ENCODE results near the gene CLCN3.
"Not testable (repeated sequence)": the region's sequence is repeated elsewhere in the genome, so short reads cannot be mapped to it uniquely, and the experiment has no call there.

The CLCN3 gene

DNA sequence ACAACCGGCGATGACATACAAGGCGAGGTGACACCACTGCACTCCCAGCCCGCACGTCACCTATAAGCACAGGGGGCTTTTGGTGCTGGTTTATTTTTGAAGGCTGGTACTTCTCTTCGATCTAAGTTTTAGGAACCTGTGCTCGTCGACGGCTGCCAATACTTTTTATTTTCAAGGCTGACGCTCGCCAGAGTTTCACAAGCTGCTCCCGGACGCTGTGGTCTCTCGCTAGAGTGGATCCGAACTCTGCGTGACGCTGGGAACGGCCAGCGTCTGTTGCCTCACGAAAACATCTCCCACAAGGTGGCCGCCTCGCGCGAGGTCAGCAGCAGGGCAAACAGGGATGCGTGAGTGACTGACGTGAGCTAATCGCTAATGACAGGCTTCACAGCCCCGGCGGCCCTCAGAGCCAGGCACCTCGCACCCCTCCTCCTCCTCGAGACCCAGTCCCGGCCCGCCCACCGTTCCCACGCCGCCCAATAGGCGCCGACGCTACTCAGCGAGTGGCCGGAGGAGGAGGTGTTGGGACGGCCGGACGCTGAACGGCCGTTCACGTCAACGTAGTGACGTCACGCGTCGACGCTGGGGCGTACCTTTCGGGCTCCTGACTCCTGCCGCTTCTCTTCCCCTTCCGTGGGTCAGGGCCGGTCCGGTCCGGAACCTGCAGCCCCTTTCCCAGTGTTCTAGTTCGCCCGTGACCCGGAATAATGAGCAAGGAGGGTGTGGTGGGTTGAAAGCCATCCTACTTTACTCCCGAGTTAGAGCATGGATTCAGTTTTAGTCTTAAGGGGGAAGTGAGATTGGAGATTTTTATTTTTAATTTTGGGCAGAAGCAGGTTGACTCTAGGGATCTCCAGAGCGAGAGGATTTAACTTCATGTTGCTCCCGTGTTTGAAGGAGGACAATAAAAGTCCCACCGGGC is at the start of gene CLCN3:
CLCN3 (plus strand) TSS at position 621 of the 922 bp plus-strand sequence. CDS start 15,351 bp downstream, outside the sequence.
- H3K27me3 ChIP-seq (ENCODE audit: control insufficient read depth, insufficient read depth, low read length), result no peaks in the 10 kb centered on the region
- peak within 1 kb of the TSS; percentile 99 for H3K4me3 ChIP-seq (ENCODE audit: low read length)
- H3K4me1 ChIP-seq (ENCODE audit: control insufficient read depth, insufficient read depth, low read length), result no peaks in the 10 kb centered on the region
- peak within 1 kb of the TSS; percentile 99 for H3K9ac ChIP-seq (ENCODE audit: low read length)
- no peaks in the 10 kb centered on the region for H3K36me3 ChIP-seq (ENCODE audit: control insufficient read depth, insufficient read depth, low read length)
- no peaks in the 10 kb centered on the region for H3K9me3 ChIP-seq (ENCODE audit: control insufficient read depth, low read length)

DNA sequence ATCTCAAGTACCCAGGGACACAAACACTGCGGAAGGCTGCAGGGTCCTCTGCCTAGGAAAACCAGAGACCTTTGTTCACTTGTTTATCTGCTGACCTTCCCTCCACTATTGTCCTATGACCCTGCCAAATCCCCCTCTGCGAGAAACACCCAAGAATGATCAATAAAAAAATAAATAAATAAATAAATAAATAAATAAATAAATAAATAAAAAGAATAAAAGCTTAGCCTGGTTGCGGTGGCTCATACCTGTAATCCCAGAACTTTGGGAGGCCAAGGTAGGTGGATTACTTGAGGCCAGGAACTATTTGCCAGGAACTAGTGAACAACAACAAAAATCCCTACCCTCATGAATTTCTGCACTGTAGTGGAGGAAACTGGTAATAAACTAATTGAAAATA is 49.4 kb upstream of the CLCN3 start:
- H3K36me3 ChIP-seq (ENCODE audit: control insufficient read depth, insufficient read depth, low read length); H3K4me1 ChIP-seq (ENCODE audit: control insufficient read depth, insufficient read depth, low read length); H3K27me3 ChIP-seq (ENCODE audit: control insufficient read depth, insufficient read depth, low read length); H3K4me3 ChIP-seq (ENCODE audit: low read length); H3K9ac ChIP-seq (ENCODE audit: low read length); H3K9me3 ChIP-seq (ENCODE audit: control insufficient read depth, low read length): not testable (repeated sequence)

DNA sequence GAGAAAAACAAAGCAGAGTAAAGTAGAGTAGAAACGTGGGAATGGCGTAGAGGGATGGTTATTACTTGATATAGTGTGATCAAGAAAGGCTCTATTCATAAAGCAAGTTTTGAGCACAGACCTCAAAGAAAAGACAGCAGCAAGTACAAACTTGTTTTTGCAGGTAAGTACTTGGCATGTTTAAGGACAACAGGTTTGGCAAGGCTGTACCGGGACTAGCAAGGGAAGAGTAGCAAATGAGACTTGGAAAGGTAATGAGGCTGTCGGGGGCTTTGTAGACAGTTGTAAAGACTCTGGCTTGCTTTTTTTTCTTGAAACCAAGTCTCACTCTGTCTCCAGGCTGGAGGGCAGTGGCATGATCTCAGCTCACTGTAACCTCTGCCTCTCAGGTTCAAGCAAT is 48.9 kb upstream of the CLCN3 start:
- Histone ChIP-seq H3K4me3 (ENCODE audit: low read length) (no peak overlapping the region), H3K36me3 (ENCODE audit: control insufficient read depth, insufficient read depth, low read length) (peaks cover 5% of the 10 kb centered on the region), H3K9ac (ENCODE audit: low read length) (no peak overlapping the region), H3K9me3 (ENCODE audit: control insufficient read depth, low read length) (no peaks in the 10 kb centered on the region), H3K4me1 (ENCODE audit: control insufficient read depth, insufficient read depth, low read length) (no peaks in the 10 kb centered on the region), H3K27me3 (ENCODE audit: control insufficient read depth, insufficient read depth, low read length) (no peaks in the 10 kb centered on the region)

DNA sequence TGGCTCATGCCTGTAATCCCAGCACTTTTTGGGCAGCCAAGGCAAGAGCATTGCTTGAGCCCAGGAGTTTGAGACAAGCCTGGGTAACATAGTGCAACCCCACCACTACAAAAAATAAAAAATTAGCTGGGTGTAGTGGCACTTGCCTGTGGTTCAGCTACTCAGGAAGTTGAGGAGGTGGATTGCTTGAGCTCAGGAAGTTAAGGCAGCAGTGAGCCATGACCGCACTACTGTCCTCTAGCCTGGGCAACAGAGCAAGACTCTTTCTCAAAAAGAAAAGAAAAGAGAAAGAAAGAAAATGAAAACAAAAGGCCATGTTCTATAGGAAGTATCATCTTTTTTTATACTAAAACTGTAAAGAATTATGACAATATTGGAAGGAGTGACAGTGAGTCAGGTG is 46.5 kb upstream of the CLCN3 start:
- Histone ChIP-seq H3K9ac (ENCODE audit: low read length) (no peak overlapping the region), H3K27me3 (ENCODE audit: control insufficient read depth, insufficient read depth, low read length) (no peaks in the 10 kb centered on the region), H3K9me3 (ENCODE audit: control insufficient read depth, low read length) (no peaks in the 10 kb centered on the region), H3K4me1 (ENCODE audit: control insufficient read depth, insufficient read depth, low read length) (no peaks in the 10 kb centered on the region), H3K36me3 (ENCODE audit: control insufficient read depth, insufficient read depth, low read length) (peaks cover 5% of the 10 kb centered on the region), H3K4me3 (ENCODE audit: low read length) (no peak overlapping the region)

DNA sequence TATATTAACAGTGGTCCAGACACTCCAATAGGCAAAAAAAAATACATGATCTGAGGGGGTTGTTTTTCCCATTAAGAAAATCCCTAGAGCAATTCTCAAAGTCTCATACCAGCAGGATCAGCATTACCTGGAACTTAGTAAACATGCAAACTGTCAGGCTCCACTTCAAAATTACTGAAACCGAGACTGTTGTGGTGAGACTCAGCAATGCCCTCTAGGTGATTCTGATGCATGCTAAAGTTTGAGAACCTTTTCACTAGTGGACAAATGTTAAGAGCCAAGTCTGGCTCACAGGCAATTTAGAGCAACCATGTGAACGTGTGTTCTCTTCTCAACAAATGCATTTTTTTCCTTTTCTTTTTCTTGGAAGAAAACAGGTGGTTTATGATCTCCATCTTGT is 38.2 kb upstream of the CLCN3 start:
- Histone ChIP-seq H3K4me3 (ENCODE audit: low read length) (no peak overlapping the region), H3K4me1 (ENCODE audit: control insufficient read depth, insufficient read depth, low read length) (no peaks in the 10 kb centered on the region), H3K9ac (ENCODE audit: low read length) (no peak overlapping the region), H3K9me3 (ENCODE audit: control insufficient read depth, low read length) (no peaks in the 10 kb centered on the region), H3K27me3 (ENCODE audit: control insufficient read depth, insufficient read depth, low read length) (no peaks in the 10 kb centered on the region), H3K36me3 (ENCODE audit: control insufficient read depth, insufficient read depth, low read length) (no peaks in the 10 kb centered on the region)

DNA sequence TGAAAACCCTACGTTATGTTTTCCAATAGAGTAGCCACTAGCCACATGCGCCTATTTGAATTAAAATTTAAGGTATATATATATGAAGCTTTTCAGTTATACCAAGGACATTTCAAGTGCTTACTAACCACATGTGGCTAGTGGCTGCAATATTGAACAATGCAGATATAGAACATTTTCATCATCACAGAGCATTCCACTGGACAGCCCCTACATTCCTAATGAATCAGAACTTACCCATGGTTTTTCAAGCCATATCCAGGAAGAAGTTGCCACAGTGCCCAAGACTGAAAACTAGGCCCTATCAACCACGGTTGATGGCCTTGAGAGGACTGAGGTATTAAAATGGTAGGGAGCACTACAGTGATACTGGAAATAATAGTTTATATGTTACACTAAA is 37.7 kb upstream of the CLCN3 start:
- no peak overlapping the region for H3K4me3 ChIP-seq (ENCODE audit: low read length)
- no peaks in the 10 kb centered on the region for H3K4me1 ChIP-seq (ENCODE audit: control insufficient read depth, insufficient read depth, low read length)
- H3K27me3 ChIP-seq (ENCODE audit: control insufficient read depth, insufficient read depth, low read length), result no peaks in the 10 kb centered on the region
- no peaks in the 10 kb centered on the region for H3K36me3 ChIP-seq (ENCODE audit: control insufficient read depth, insufficient read depth, low read length)
- no peaks in the 10 kb centered on the region for H3K9me3 ChIP-seq (ENCODE audit: control insufficient read depth, low read length)
- no peak overlapping the region for H3K9ac ChIP-seq (ENCODE audit: low read length)

DNA sequence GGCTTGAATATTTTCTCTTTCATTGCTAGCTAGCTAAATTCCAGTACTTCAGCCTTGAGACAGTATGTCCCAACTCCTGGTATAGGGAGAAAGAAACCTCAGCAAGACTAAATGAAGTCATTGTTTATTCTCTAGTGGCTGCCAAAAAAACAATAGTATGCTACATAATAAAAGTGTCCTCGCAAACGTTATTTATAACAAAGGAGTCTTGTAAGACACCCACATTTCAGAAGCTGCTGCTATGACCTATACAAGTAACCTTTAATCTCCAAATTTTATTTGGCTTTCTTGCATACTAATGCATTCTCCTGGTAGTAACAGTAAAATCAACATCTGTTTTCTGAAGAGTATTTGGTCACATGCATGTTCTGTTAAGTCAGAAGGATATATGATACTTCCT is 36.8 kb upstream of the CLCN3 start:
- Histone ChIP-seq H3K9me3 (ENCODE audit: control insufficient read depth, low read length) (no peaks in the 10 kb centered on the region), H3K27me3 (ENCODE audit: control insufficient read depth, insufficient read depth, low read length) (no peaks in the 10 kb centered on the region), H3K9ac (ENCODE audit: low read length) (no peak overlapping the region), H3K4me1 (ENCODE audit: control insufficient read depth, insufficient read depth, low read length) (no peaks in the 10 kb centered on the region), H3K36me3 (ENCODE audit: control insufficient read depth, insufficient read depth, low read length) (no peaks in the 10 kb centered on the region), H3K4me3 (ENCODE audit: low read length) (no peak overlapping the region)

DNA sequence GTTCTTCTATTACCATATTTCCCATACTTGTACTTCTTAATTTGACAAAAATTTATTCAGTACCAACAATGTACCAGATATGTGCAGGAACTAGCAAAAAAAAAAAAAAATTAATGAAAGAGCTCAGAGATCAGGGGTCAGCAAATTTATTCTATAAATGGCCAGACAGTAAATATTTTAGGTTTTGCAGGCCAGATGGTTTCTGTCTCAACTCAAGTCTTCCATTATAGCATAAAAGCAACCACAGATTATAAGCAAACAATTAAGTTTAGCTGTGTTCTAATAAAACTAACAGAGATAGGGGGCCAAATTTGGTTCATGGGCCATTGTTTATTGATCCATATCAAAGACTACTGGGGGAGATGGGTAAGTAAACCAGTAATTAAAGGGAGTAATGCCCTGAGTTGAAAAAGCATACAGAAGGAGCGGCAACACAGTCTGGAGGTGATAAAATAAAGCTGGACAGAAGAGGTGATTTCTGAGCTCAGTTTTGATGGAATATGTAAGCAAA is 27.3 kb upstream of the CLCN3 start:
- no peaks in the 10 kb centered on the region for H3K36me3 ChIP-seq (ENCODE audit: control insufficient read depth, insufficient read depth, low read length)
- no peak overlapping the region for H3K4me3 ChIP-seq (ENCODE audit: low read length)
- H3K9me3 ChIP-seq (ENCODE audit: control insufficient read depth, low read length), result no peaks in the 10 kb centered on the region
- no peaks in the 10 kb centered on the region for H3K27me3 ChIP-seq (ENCODE audit: control insufficient read depth, insufficient read depth, low read length)
- H3K4me1 ChIP-seq (ENCODE audit: control insufficient read depth, insufficient read depth, low read length), result no peaks in the 10 kb centered on the region
- H3K9ac ChIP-seq (ENCODE audit: low read length), result no peak overlapping the region

DNA sequence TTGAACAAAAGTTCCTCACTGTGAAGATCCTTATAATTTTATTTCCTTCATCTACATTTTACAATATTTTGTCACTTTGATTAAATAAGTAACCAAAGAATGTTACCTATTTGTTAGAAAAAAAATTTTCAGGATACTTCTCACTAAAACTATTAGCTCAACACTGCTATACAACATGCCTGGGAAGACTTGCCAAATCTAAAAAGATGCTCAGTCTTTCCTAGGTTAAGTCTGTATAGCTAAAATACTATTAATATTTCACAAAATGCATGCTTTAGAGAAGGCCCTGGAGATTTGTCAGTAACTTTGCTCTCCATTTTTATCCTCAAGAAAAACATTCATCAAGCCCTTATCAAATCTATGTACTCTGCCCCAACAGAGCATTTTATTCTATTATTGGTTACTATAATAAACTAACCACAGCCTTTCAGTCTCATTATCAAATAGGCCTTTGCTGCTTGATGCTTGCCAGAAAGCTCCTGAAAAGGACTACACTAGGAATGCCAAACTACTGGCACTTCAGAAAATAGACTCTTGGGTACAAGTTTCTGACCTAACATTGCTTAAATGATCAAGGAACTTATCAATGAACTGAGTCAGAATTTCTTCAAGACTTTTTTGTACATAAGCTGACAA is 25.7 kb upstream of the CLCN3 start:
- Histone ChIP-seq H3K36me3 (ENCODE audit: control insufficient read depth, insufficient read depth, low read length) (no peaks in the 10 kb centered on the region), H3K4me1 (ENCODE audit: control insufficient read depth, insufficient read depth, low read length) (no peaks in the 10 kb centered on the region), H3K4me3 (ENCODE audit: low read length) (no peak overlapping the region), H3K9ac (ENCODE audit: low read length) (no peak overlapping the region), H3K9me3 (ENCODE audit: control insufficient read depth, low read length) (no peaks in the 10 kb centered on the region), H3K27me3 (ENCODE audit: control insufficient read depth, insufficient read depth, low read length) (no peaks in the 10 kb centered on the region)

DNA sequence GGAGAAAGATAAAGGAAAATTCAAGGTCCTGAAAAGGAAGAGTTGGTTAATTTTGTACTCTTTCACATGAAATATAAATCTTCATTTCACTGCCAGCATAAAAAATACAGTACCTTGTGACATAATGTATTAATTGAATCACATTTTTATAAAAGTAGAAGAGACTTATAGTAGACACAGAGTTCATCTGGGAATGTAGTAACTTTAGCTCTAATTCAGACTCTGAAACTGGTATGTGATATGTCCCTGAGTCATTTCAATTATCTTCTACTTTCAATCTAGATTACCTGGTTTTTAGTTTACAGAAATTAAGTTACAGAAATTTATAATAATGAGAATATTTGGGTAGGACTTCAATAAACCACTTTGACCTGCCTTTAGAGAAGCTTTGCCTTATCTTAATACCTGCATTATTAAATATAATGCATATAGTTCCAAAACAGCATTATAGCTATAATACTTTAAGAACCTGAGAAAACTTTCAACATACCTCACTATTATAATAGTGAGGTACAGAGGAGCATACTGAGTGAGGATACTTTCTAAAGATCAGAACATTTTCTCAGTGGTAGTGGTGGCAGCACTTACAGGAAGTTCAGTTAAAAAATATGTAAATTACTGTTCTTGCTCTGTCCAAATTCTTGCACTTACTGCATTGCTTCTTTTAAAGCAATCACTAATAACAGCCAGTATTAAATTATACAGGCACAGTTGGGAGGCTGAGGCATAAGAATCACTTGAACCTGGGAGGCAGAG is 19.2 kb upstream of the CLCN3 start:
- no peak overlapping the region for H3K4me3 ChIP-seq (ENCODE audit: low read length)
- H3K4me1 ChIP-seq (ENCODE audit: control insufficient read depth, insufficient read depth, low read length), result no peaks in the 10 kb centered on the region
- no peaks in the 10 kb centered on the region for H3K36me3 ChIP-seq (ENCODE audit: control insufficient read depth, insufficient read depth, low read length)
- no peaks in the 10 kb centered on the region for H3K27me3 ChIP-seq (ENCODE audit: control insufficient read depth, insufficient read depth, low read length)
- no peaks in the 10 kb centered on the region for H3K9me3 ChIP-seq (ENCODE audit: control insufficient read depth, low read length)
- no peak overlapping the region for H3K9ac ChIP-seq (ENCODE audit: low read length)

DNA sequence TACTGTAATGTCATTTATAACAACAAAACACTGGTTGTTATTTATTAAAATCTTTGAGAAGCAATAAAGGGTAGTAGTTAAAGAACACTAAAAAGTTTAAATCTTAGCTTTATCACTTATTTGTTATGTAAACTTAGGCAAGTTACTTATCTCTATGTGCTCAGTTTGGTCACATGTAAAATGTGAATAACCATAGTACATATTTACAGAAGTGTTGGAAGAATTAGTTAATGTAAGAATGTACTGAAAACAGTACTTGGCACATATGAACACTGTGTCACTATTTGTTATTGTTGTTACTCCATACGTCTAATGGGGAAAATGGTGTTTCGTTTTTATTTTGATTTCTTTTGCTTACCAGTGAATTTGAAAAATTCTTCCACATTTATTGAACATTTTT is 17.1 kb upstream of the CLCN3 start:
- no peak overlapping the region for H3K4me3 ChIP-seq (ENCODE audit: low read length)
- no peaks in the 10 kb centered on the region for H3K4me1 ChIP-seq (ENCODE audit: control insufficient read depth, insufficient read depth, low read length)
- no peaks in the 10 kb centered on the region for H3K27me3 ChIP-seq (ENCODE audit: control insufficient read depth, insufficient read depth, low read length)
- no peaks in the 10 kb centered on the region for H3K36me3 ChIP-seq (ENCODE audit: control insufficient read depth, insufficient read depth, low read length)
- H3K9ac ChIP-seq (ENCODE audit: low read length), result no peak overlapping the region
- no peaks in the 10 kb centered on the region for H3K9me3 ChIP-seq (ENCODE audit: control insufficient read depth, low read length)

All from mucosa of stomach (tissue), 1 donor.